GM23248 (cell line): ENCODE data around the gene SH3D21. TPM values are rescaled to one million over a fixed set of nuclear protein-coding genes. Genes with fewer than 3 reads are reported as not detected.
A peak's percentile ranks its signal among the peaks of the same experiment; 100 is the strongest.

Source experiments
- DNase-seq: peaks from one replicate; pipeline ENCODE4 v3.0.0-alpha.2; 2015
- H2AFZ ChIP-seq: fragments of 200-600 bp; sonication (generic); 2 replicates; pipeline ENCODE4 v1.6.1; 2016; ENCODE audit warnings: antibody characterized with exemption
- H3F3A ChIP-seq: fragments of 200-600 bp; sonication (generic); 2 replicates; pipeline ENCODE4 v1.6.1; 2016; ENCODE audit warnings: mild to moderate bottlenecking, antibody characterized with exemption, mixed run types; ENCODE audit not compliant: insufficient read depth
- H3K27ac ChIP-seq: fragments of 200-600 bp; sonication (generic); 2 replicates; pipeline ENCODE4 v1.5.1; 2016; ENCODE audit warnings: mild to moderate bottlenecking
- H3K27me3 ChIP-seq: fragments of 200-600 bp; sonication (generic); replicated peaks from 2 replicates; pipeline ENCODE4 v1.6.1; 2016; ENCODE audit warnings: mild to moderate bottlenecking; ENCODE audit not compliant: insufficient read depth
- H3K36me3 ChIP-seq: fragments of 200-600 bp; sonication (generic); 2 replicates; pipeline ENCODE4 v1.6.1; 2016; ENCODE audit warnings: low read depth, mild to moderate bottlenecking
- H3K4me1 ChIP-seq: fragments of 200-600 bp; sonication (generic); 2 replicates; pipeline ENCODE4 v1.6.1; 2016; ENCODE audit warnings: mild to moderate bottlenecking; ENCODE audit not compliant: insufficient read depth
- H3K4me2 ChIP-seq: fragments of 200-600 bp; sonication (generic); one replicate; pipeline ENCODE4 v1.6.1; 2016; ENCODE audit warnings: mild to moderate bottlenecking; ENCODE audit not compliant: unreplicated experiment
- H3K4me3 ChIP-seq: fragments of 200-600 bp; sonication (generic); 2 replicates; pipeline ENCODE4 v1.5.1; 2016; ENCODE audit warnings: mild to moderate bottlenecking
- H3K79me2 ChIP-seq: fragments of 200-600 bp; sonication (generic); 2 replicates; pipeline ENCODE4 v1.6.1; 2016; ENCODE audit warnings: mild to moderate bottlenecking; ENCODE audit not compliant: insufficient read depth
- H3K9ac ChIP-seq: fragments of 200-600 bp; sonication (generic); 2 replicates; pipeline ENCODE4 v1.6.1; 2016; ENCODE audit warnings: mild to moderate bottlenecking
- H3K9me2 ChIP-seq: fragments of 200-600 bp; sonication (generic); 2 replicates; pipeline ENCODE4 v1.6.1; 2016; ENCODE audit warnings: mixed run types, mild to moderate bottlenecking, moderate library complexity; ENCODE audit not compliant: insufficient read depth
- H3K9me3 ChIP-seq: fragments of 200-600 bp; sonication (generic); one replicate; pipeline ENCODE4 v1.6.1; 2017; ENCODE audit warnings: low read depth
- H4K20me1 ChIP-seq: fragments of 200-600 bp; sonication (generic); 2 replicates; pipeline ENCODE4 v1.6.0; 2016; ENCODE audit not compliant: insufficient read depth
- EZH2 ChIP-seq: fragments of 200-600 bp; sonication (generic); IDR thresholded peaks from 2 replicates; pipeline ENCODE4 v1.6.1; 2018; ENCODE audit warnings: antibody characterized with exemption, mild to moderate bottlenecking; ENCODE audit not compliant: insufficient read depth, poor library complexity, severe bottlenecking
- EZH2phosphoT487 ChIP-seq: fragments of 200-600 bp; sonication (generic); IDR thresholded peaks from 2 replicates; pipeline ENCODE4 v1.6.1; 2018; ENCODE audit warnings: antibody characterized with exemption, moderate library complexity, mild to moderate bottlenecking, low read depth; ENCODE audit not compliant: insufficient read depth
- WGBS, 2 experiments: methylation state at CpG; one replicate each; pipeline ENCODE4 v1.1.6; 2015 to 2017; ENCODE audit warnings: low lambda C conversion rate in 2 of 2, low coverage in 1 of 2; ENCODE audit errors: missing lambda C conversion rate in 2 of 2; 5-methylcytosine and 5-hydroxymethylcytosine counted together
- in situ Hi-C: fragments of 300-500 bp; cut with MboI; formaldehyde crosslinking; loops from 2 replicates; pipeline ENCODE4 v1.15.0; 2020
- polyA plus RNA-seq: library from polyadenylated mRNA; unstranded; fragments of >200 nt; fragmentation: Nextera tagmentation; extraction: Ambion mirVana; gene quantifications from 2 replicates; pipeline ENCODE4 v1.2.1, GENCODE V29; 2016
- total RNA-seq: library from RNA; depleted of rRNA; stranded (reverse); fragments of >200 nt; shearing (Covaris generic); gene quantifications from 2 replicates; pipeline ENCODE4 v1.2.3, GENCODE V29; 2014

SH3D21 gene
- total and polyA plus RNA-seq, 2 experiments from 2014 or later = 1.8 to 5.6 TPM

GRCh38 chr1:36279110-36279788 lies 26.9 kb upstream of the SH3D21 start:
- no peak overlapping the region for H3K4me3 ChIP-seq
- peaks cover 14% of the 10 kb centered on the region for H4K20me1 ChIP-seq
- 11 to 12% methylated on average over 2 of the region's 2 CpGs for WGBS, 2 experiments
- in situ Hi-C loops = no loop called here
- no peak overlapping the region for H3K4me2 ChIP-seq
- peaks cover 100% of the 10 kb centered on the region for H3K79me2 ChIP-seq
- H3K9me2 ChIP-seq = no peaks in the 10 kb centered on the region
- no peaks in the 10 kb centered on the region for H3K27me3 ChIP-seq
- peak; percentile 84 for DNase-seq
- H3K9ac ChIP-seq = peak overlapping the region; percentile 55
- no peak for TF ChIP-seq EZH2
- no peak for TF ChIP-seq EZH2phosphoT487
- H3K36me3 ChIP-seq = peaks cover 22% of the 10 kb centered on the region
- no peak overlapping the region for H2AFZ ChIP-seq
- H3K9me3 ChIP-seq = no peaks in the 10 kb centered on the region
- H3K4me1 ChIP-seq = peaks cover 19% of the 10 kb centered on the region
- peak overlapping the region; percentile 78 for H3K27ac ChIP-seq
- peaks cover 39% of the 10 kb centered on the region for H3F3A ChIP-seq

GRCh38 chr1:36279789-36280296 lies 26.3 kb upstream of the SH3D21 start:
- H3K9me3 ChIP-seq = no peaks in the 10 kb centered on the region
- peaks cover 45% of the 10 kb centered on the region for H3F3A ChIP-seq
- peaks cover 19% of the 10 kb centered on the region for H3K4me1 ChIP-seq
- peak overlapping the region; percentile 31 for H3K9ac ChIP-seq
- H3K4me2 ChIP-seq = no peak overlapping the region
- no peak for DNase-seq
- 69 to 75% methylated on average over 7 of the region's 7 CpGs for WGBS, 2 experiments
- peaks cover 100% of the 10 kb centered on the region for H3K79me2 ChIP-seq
- peak overlapping the region; percentile 78 for H3K27ac ChIP-seq
- H3K9me2 ChIP-seq = no peaks in the 10 kb centered on the region
- H3K36me3 ChIP-seq = peaks cover 28% of the 10 kb centered on the region
- in situ Hi-C loops = no loop called here
- H2AFZ ChIP-seq = no peak overlapping the region
- no peak for TF ChIP-seq EZH2phosphoT487
- no peak for TF ChIP-seq EZH2
- H3K27me3 ChIP-seq = no peaks in the 10 kb centered on the region
- H4K20me1 ChIP-seq = peaks cover 14% of the 10 kb centered on the region
- no peak overlapping the region for H3K4me3 ChIP-seq

- Histone ChIP-seq H3K9me3 (no peaks in the 10 kb centered on the region), H3F3A (peaks cover 58% of the 10 kb centered on the region), H3K36me3 (peaks cover 65% of the 10 kb centered on the region), H2AFZ (no peak overlapping the region), H3K27me3 (no peaks in the 10 kb centered on the region), H3K4me1 (peaks cover 16% of the 10 kb centered on the region), H3K9me2 (no peaks in the 10 kb centered on the region), H3K9ac (peak overlapping the region; percentile 15; the same call in 1 of the 2 replicates), H3K79me2 (peaks cover 100% of the 10 kb centered on the region), H4K20me1 (peaks cover 14% of the 10 kb centered on the region), H3K4me3 (no peak overlapping the region), H3K27ac (peak overlapping the region; percentile 4; the same call in 1 of the 2 replicates), H3K4me2 (no peak overlapping the region)
- WGBS, 2 experiments = 60 to 65% methylated on average over 1 of the region's 1 CpG
- TF ChIP-seq EZH2phosphoT487 (no peak), EZH2 (no peak)
- in situ Hi-C loops = no loop called here
- no peak for DNase-seq
Observed at GRCh38 chr1:36284061-36284460, 22.1 kb upstream of the SH3D21 start.

GRCh38 chr1:36284517-36284916 lies 21.7 kb upstream of the SH3D21 start:
- Histone ChIP-seq H2AFZ (no peak overlapping the region), H3K4me3 (no peak overlapping the region), H3K36me3 (peaks cover 69% of the 10 kb centered on the region), H3K4me1 (peaks cover 12% of the 10 kb centered on the region), H4K20me1 (peaks cover 14% of the 10 kb centered on the region), H3K79me2 (peaks cover 100% of the 10 kb centered on the region), H3K9me2 (no peaks in the 10 kb centered on the region), H3K27ac (peak overlapping the region; percentile 4; the same call in 1 of the 2 replicates), H3K9me3 (no peaks in the 10 kb centered on the region), H3K9ac (peak overlapping the region; percentile 15; the same call in 1 of the 2 replicates), H3K4me2 (no peak overlapping the region), H3K27me3 (no peaks in the 10 kb centered on the region), H3F3A (peaks cover 56% of the 10 kb centered on the region)
- in situ Hi-C loops = no loop called here
- no peak for DNase-seq
- WGBS, 2 experiments = 7 to 22% methylated on average over 1 of the region's 1 CpG
- TF ChIP-seq EZH2 (no peak), EZH2phosphoT487 (no peak)
